ENCODE data around the gene ST7. TPM values are rescaled to one million over a fixed set of nuclear protein-coding genes. Genes with fewer than 3 reads are reported as not detected.

ST7 gene
- total and polyA plus RNA-seq, 2 donors from 2014 or later: 21.5 to 29.8 TPM

- no peaks in the 10 kb centered on the region for H3K36me3 ChIP-seq (ENCODE audit: control insufficient read depth in 2 of 3, insufficient read depth in 3 of 3, low read length in 3 of 3)
- no peaks in the 10 kb centered on the region for H3K4me1 ChIP-seq (ENCODE audit: control insufficient read depth in 2 of 3, insufficient read depth in 2 of 3, low read depth in 1 of 3, low read length in 3 of 3)
- H3K27ac ChIP-seq (ENCODE audit: low read depth in 2 of 2, low read length in 2 of 2): no peak overlapping the region
- no peak overlapping the region for H3K9ac ChIP-seq (ENCODE audit: low read length in 3 of 3)
- FAIRE-seq: no peak
- TF ChIP-seq CTCF (IDR thresholded peaks at IDR 0.05; ENCODE audit: borderline replicate concordance, extremely low read depth, insufficient read depth): no peak
- no peak overlapping the region for H3K4me3 ChIP-seq (ENCODE audit: low read length in 3 of 3)
- no peaks in the 10 kb centered on the region for H3K9me3 ChIP-seq (ENCODE audit: control insufficient read depth in 2 of 3, insufficient read depth in 1 of 3, low read length in 3 of 3)
- no peaks in the 10 kb centered on the region for H3K27me3 ChIP-seq (ENCODE audit: control insufficient read depth, insufficient read depth, low read length)
- intact Hi-C loops (cut with DNase I): no loop called here
- DNase-seq: no peak
Measured at GRCh38 chr7:117006907-117007684, 53.8 kb downstream of the ST7 start.

- Histone ChIP-seq H3K9ac (ENCODE audit: low read length in 3 of 3) (no peak overlapping the region), H3K9me3 (ENCODE audit: control insufficient read depth in 2 of 3, insufficient read depth in 1 of 3, low read length in 3 of 3) (no peaks in the 10 kb centered on the region), H3K36me3 (ENCODE audit: control insufficient read depth in 2 of 3, insufficient read depth in 3 of 3, low read length in 3 of 3) (no peaks in the 10 kb centered on the region), H3K27me3 (ENCODE audit: control insufficient read depth, insufficient read depth, low read length) (no peaks in the 10 kb centered on the region), H3K27ac (ENCODE audit: low read depth in 2 of 2, low read length in 2 of 2) (no peak overlapping the region), H3K4me1 (ENCODE audit: control insufficient read depth in 2 of 3, insufficient read depth in 2 of 3, low read depth in 1 of 3, low read length in 3 of 3) (no peaks in the 10 kb centered on the region), H3K4me3 (ENCODE audit: low read length in 3 of 3) (no peak overlapping the region)
- FAIRE-seq: no peak
- TF ChIP-seq CTCF (IDR thresholded peaks at IDR 0.05; ENCODE audit: borderline replicate concordance, extremely low read depth, insufficient read depth): no peak
- DNase-seq: no peak
- intact Hi-C loops (cut with DNase I): no loop called here
Measured at GRCh38 chr7:117008118-117008885, 55.0 kb downstream of the ST7 start.

GRCh38 chr7:117008886-117009531 lies 55.7 kb downstream of the ST7 start:
- DNase-seq (no peak), FAIRE-seq (no peak)
- intact Hi-C loops (cut with DNase I): no loop called here
- Histone ChIP-seq H3K9me3 (ENCODE audit: control insufficient read depth in 2 of 3, insufficient read depth in 1 of 3, low read length in 3 of 3) (no peaks in the 10 kb centered on the region), H3K36me3 (ENCODE audit: control insufficient read depth in 2 of 3, insufficient read depth in 3 of 3, low read length in 3 of 3) (no peaks in the 10 kb centered on the region), H3K9ac (ENCODE audit: low read length in 3 of 3) (no peak overlapping the region), H3K4me1 (ENCODE audit: control insufficient read depth in 2 of 3, insufficient read depth in 2 of 3, low read depth in 1 of 3, low read length in 3 of 3) (no peaks in the 10 kb centered on the region), H3K4me3 (ENCODE audit: low read length in 3 of 3) (no peak overlapping the region), H3K27me3 (ENCODE audit: control insufficient read depth, insufficient read depth, low read length) (no peaks in the 10 kb centered on the region), H3K27ac (ENCODE audit: low read depth in 2 of 2, low read length in 2 of 2) (no peak overlapping the region)
- no peak for TF ChIP-seq CTCF (IDR thresholded peaks at IDR 0.05; ENCODE audit: borderline replicate concordance, extremely low read depth, insufficient read depth)

Measured in kidney (tissue), 14 donors.